NCI-H524 treated with DMSO at 0.1 percent for 48 hours (cell line): Measurements from ENCODE around the gene PSMG3.

Experiments
- DNase-seq: peaks from one replicate; lab custom pipeline; 2025; lab: John Stamatoyannopoulos, UW

Gene PSMG3

GRCh38 chr7:1544896-1545416 lies 24.9 kb downstream of the PSMG3 start:
- DNase-seq: no peak

- DNase-seq: no peak
Observed at GRCh38 chr7:1544178-1544895, 25.5 kb downstream of the PSMG3 start.

- DNase-seq: no peak
Observed at GRCh38 chr7:1543826-1544177, 26.0 kb downstream of the PSMG3 start.

- DNase-seq: no peak
Observed at GRCh38 chr7:1542841-1543747, 26.7 kb downstream of the PSMG3 start.

GRCh38 chr7:1542329-1542728 lies 27.5 kb downstream of the PSMG3 start:
- no peak for DNase-seq

- no peak for DNase-seq
Observed at GRCh38 chr7:1541431-1542162, 28.2 kb downstream of the PSMG3 start.

GRCh38 chr7:1540776-1541271 lies 29.0 kb downstream of the PSMG3 start:
- DNase-seq: no peak

GRCh38 chr7:1539882-1540775 lies 29.7 kb downstream of the PSMG3 start:
- DNase-seq: no peak

GRCh38 chr7:1539181-1539881 lies 30.5 kb downstream of the PSMG3 start:
- DNase-seq: no peak

- DNase-seq: no peak
Observed at GRCh38 chr7:1538544-1539180, 31.2 kb downstream of the PSMG3 start.

- DNase-seq: no peak
Observed at GRCh38 chr7:1537535-1538412, 32.1 kb downstream of the PSMG3 start.

GRCh38 chr7:1536743-1537534 lies 32.9 kb downstream of the PSMG3 start:
- DNase-seq: no peak

- no peak for DNase-seq
Observed at GRCh38 chr7:1536455-1536742, 33.4 kb downstream of the PSMG3 start.

GRCh38 chr7:1535701-1536454 lies 34.0 kb downstream of the PSMG3 start:
- DNase-seq: no peak

GRCh38 chr7:1535100-1535458 lies 34.8 kb downstream of the PSMG3 start:
- DNase-seq: no peak

- DNase-seq: no peak
Observed at GRCh38 chr7:1534330-1535099, 35.3 kb downstream of the PSMG3 start.
